Activated CD4-positive, alpha-beta T cell treated with anti-CD3 and anti-CD28 coated beads for 4 hours (primary cell): ENCODE data around the gene SDK1.
"Not testable (repeated sequence)": the region's sequence is repeated elsewhere in the genome, so short reads cannot be mapped to it uniquely, and the experiment has no call there.

Experiments used
- DNase-seq, 2 donors: peaks; one replicate each; pipeline ENCODE4 v3.0.0-alpha.2; 2020

SDK1 gene

DNA sequence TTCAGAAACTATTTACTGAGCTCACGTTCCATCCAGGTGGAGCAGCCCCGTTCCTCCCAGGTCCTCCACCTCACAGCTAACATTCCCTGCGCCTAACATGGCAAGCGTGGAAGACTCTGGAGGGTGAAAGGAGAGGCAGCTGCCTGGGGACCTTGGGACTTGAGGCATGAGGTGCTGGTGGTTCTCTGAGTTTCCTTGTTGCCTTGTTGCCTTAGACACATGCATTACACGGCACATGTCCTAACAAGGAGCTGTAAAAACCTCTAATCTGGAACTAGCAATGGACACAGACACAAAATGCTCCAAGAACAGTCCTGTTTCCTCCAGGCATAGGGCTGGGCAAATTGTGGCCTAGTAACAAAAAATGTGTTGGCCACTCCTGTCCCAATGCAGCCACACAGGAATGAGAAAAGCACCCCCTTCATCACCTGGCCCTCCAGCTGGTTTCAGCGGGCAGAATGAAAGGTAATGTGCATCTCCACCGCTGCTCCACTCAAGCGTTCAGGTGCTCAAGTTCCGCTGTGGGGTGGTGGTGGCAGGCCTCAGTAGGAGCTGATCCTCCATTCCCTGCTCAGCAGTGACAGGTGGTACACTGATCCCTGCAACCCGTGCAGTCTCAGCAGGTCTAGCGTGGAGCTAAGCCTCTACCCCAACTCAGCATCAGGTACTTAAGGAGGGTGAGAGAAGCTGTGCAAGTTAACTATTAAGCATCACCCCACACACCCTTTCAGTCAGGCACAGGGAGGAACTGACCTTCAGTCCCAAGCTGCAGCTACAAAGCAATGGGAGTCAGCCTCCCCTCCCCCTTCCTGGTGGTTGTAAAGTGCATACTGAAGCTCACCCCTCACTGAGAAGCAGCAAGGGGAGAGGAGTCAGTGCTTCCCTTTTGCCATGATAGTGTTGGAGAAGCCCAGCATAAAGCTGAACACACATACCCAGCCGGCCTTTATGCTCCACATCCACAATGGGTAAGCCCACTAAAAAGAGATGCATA, 382.8 kb downstream of the SDK1 start:
- no peak for DNase-seq

DNA sequence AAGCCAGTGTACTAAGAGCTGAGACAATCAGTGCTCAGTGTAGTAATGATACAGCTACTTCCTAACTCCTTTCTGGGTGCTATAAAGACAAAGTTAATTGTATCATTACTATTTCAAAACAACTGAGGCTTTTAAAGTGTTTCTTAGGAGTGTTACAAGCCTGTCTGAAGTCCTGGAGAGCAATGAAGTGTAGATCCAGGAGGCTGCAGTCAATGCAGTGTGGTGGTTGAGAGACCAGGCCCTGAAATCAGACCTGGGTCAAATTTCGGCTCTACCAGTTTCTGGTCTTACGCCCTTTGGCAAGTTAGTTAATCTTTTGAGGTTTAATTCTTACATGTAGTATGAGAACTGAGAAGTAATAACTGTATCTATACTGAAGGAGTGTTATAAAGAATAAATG, 387.0 kb downstream of the SDK1 start:
- no peak for DNase-seq

GRCh38 chr7:3688842-3689241, 387.8 kb downstream of the SDK1 start:
- no peak for DNase-seq

GRCh38 chr7:3691478-3692158, 390.6 kb downstream of the SDK1 start:
- no peak for DNase-seq

- no peak for DNase-seq
Observed at GRCh38 chr7:3695602-3696001, 394.6 kb downstream of the SDK1 start.

DNA sequence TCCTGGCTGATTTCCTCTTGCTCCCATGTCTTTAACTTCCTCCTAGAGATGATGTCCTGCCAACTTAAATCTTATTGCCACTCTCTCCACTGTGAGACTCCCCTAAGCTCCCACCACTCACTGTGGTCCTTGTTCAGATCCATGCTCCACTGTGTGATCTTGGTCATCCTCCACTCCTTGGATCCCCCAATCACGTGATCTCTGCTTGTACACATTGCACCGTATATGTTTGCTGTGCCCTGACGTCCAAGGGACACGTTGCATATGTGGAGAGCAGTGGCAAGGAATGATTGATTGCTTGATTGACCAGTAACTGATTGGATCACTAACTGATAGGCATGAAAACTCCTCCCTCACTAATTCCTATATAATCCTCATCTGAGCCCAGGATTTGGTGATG, 395.1 kb downstream of the SDK1 start:
- no peak for DNase-seq

GRCh38 chr7:3697472-3697871, 396.4 kb downstream of the SDK1 start:
- DNase-seq = no peak

DNA sequence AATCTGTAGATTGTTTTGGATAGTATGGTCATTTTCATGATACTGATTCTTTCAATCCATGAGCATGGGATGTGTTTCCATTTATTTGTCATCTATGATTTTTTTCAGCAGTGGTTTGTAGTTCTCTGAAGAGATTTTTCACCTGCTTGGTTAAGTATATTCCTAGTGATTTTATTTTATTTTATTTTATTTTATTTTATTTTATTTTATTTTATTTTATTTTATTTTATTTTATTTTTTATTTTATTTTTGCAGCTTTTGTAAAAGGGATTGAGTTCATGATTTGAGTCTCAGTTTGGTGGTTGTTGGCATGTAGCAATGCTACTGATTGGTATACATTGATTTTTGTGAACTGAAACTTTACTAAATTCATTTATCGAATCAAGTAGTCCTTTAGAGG, 404.2 kb downstream of the SDK1 start:
- DNase-seq = no peak

DNA sequence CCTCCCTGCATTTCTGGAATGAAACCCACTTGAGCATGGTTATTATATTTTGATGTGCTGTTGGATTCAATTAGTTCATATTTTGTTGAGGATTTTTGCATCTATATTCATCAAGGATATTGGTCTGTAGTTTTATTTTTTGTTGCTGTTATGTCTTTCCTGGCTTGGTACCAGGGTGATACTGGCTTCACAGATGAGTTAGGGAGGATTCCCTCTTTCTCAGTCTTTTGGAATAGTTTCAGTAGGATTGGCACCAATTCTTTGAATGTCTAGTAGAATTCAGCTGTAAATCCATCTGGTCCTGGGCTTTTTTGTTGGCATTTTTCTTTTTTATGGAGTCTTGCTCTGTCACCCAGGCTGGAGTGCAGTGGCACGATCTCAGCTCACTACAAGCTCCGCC, 405.0 kb downstream of the SDK1 start:
- not testable (repeated sequence) for DNase-seq

GRCh38 chr7:3710122-3710521, 409.1 kb downstream of the SDK1 start:
- DNase-seq = no peak

DNA sequence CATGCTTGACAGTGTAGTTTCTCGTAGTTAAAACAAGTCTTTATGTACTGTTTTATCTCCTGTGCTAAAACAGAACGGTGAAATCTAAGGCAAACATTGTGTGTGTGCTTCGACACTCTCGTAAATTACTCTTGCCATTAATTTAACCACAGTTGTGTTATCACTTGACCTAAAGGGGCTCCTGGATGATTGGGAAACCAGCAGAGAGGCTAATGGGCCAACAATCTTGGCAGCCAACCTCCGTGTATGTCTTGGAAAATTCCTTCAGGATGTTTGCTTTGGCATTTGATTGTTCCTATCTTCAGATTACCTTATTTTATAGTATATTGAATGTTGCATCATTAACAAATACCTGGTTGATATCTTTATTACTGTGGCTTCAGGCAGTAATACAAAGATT, 409.5 kb downstream of the SDK1 start:
- no peak for DNase-seq

DNA sequence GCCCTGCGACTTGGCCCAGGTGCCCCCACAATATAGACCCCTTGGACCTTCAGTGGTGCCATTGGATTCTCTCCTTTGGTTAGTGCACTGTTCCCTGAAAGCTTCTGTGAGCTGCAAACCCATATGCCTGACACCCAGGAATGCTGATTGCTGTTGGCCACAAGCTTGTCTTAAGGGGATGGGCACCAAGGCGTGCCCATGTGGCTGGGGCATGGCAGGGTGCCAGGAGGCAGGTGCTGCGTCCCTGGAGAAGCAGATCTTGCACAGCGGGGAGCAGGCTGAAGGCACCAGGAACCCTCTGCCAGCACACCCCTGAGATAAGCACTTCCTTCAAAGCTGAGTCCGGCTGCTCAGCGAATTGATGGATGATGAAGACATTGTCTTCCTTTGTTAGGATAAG, 411.8 kb downstream of the SDK1 start:
- DNase-seq = no peak

DNA sequence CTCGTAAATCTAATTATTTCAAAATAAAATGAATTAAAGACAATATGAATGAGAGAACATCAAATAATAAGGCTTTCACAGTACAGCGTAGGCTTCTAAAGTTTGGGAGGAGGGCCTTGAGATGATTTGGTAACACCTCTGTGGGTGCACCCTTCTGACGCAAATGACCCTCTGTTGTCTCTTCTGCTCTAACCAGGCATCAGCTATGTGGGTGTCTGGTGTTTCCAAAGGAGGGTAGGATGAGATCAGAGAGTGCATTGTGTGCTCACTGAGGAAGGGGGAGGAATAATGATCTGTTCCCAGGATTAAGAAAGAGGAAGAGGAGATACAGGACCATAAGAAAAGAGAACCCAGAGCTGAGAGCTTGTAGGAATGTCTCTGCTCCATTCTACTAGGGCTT, 420.4 kb downstream of the SDK1 start:
- DNase-seq = no peak

DNA sequence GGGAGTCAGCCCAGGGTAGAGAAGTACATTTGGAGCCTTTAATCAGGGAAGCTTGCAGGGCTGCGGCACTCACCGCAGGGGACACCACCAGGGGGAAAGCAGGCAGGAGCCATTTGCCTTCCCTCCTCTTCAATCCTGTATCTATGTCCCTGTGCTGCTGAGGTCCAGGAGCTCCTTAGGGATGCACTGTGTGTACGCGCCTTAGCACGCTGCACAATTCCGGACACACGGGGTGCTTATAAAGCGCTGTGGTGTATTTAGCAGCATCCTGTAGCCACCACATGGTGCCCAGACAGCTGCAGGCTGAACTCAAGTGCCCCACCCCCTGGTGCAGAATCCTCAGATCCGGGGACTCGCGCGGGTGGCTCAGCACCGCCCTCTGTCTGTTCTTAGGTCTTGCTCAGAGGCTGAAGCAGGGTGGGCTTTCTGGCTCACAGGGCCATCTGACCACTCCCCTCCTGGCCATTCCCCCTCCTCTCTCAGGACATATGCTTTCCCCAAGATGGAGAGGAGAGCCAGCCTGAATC, 421.4 kb downstream of the SDK1 start:
- peak; percentile 5 to 6 for DNase-seq

GRCh38 chr7:3725155-3726059, 424.4 kb downstream of the SDK1 start:
- no peak for DNase-seq

- no peak for DNase-seq
Observed at GRCh38 chr7:3730276-3730675, 429.2 kb downstream of the SDK1 start.

DNA sequence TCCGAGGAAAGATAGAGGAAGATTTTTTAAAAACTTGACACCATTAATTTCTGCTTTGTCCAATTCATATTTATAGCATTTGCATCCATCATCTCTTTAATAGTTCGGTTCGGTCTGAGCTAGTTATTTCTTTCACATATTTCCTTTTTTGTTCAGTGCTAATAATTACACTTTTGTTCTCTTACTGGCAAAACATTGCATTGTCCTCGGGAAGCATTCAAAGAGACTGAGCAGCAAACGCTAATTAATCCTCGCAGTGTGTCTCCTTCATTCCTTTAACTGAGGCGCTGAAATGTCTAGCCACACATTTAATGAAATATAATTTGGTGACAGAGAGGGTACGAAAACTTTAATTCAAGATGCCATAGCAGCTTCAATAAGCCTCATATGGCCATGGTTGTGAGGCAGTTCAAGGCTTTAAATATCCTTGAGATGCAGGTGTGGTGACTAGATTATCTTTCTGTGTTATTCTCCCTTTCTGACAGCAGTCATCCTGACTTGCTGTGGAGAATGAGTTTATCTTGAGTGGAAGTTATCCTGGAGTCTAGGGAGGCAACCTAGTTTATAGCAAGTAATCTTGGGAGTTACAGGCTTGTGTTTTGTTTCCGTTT, 431.4 kb downstream of the SDK1 start:
- DNase-seq = no peak

DNA sequence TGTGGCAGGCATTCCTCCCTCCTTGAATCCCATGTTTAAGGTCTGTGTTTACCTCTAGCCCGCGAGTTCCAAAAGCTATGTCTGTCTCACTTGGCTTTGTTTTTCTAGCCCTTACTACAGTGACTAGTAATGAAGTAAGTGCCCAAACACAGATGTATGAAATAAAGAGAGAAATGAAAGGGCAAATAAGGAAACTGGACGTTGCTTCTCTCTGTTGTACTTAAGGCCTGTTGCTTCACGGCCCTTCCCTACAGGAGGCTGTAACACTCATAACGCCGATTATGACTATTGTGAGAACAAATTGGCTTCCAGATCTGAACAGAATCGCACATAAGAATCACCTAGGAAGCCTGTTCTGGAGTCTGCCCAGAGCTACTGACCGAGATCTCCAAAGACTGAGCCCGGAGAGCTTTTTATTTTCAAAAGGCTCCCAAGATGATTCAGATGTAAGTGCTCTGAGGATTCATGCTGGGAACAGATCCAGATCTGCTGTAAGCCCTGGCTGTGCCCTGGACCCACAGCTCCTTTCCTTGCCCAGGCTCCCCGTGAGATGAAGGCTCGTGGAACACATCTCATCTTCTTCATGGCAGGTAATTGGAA, 432.6 kb downstream of the SDK1 start:
- DNase-seq = no peak

- DNase-seq = no peak
Observed at GRCh38 chr7:3738964-3739363, 437.9 kb downstream of the SDK1 start.

DNA sequence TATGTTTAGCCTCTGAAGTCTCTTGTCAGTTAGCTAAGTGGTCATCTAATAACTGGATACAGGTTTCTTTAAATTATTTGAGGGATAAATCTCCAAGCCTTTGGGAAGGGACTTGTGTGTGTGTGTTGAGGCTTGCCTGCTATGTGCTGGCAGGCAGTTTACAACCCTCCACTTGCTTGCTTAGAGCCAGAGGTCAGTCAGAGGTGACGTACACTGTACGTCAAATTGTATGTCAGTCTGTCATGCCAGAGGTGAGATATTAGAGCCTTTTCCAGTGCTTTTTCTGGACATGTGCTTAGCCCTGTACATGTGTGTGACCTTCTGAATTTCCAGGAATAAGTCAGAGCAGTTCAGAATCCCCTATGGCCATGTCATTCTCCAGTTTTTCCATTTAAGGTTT, 438.9 kb downstream of the SDK1 start:
- no peak for DNase-seq

DNA sequence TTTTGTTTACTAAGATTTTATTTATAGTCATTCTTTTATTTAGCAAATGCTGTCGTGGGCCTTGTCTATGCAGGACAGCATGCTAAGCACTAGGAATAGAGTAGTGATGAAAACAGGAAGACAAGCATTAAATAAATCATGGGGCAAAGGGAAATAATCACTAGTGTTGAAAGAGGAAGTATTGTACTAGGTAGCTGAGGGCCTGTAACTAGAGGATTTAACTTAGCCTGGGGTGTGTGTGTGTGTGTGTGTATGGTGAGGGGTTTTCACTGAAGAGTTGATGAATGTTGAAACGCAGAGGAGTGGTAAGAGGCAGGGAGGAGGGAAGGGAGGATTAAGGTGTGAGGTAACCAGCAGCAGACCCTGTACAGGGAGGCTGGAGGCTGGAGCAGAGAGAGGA, 446.4 kb downstream of the SDK1 start:
- DNase-seq = no peak

- DNase-seq = no peak
Observed at GRCh38 chr7:3748389-3748788, 447.3 kb downstream of the SDK1 start.
